Fibroblast of the conjunctiva (primary cell): Measurements from ENCODE around the gene LSS.
"Not testable (repeated sequence)": the region's sequence is repeated elsewhere in the genome, so short reads cannot be mapped to it uniquely, and the experiment has no call there.

ENCODE experiments used
- DNase-seq: peaks from one replicate; pipeline ENCODE4 v3.0.0-alpha.2; 2010; ENCODE audit warnings: low read depth

Gene LSS

DNA sequence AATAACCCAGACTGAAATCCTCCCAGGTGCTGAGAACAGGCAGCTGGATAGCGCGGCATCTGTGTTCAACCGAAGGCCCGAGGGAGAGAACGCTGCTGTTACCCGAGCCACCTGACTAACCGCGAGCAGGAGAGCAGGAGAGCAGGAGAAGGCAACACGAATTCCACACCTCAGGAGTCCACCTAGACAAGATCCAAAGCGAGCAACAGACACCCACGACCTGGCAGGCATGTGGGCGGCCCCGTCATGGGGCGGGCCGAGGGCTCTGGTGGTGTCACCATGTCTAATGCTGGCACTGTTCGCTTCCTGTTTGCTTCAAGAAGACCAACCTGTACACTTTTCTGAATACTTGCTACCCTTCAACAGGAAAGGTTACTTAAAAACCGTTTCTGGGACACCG, 23.4 kb downstream of the LSS start:
- no peak for DNase-seq

DNA sequence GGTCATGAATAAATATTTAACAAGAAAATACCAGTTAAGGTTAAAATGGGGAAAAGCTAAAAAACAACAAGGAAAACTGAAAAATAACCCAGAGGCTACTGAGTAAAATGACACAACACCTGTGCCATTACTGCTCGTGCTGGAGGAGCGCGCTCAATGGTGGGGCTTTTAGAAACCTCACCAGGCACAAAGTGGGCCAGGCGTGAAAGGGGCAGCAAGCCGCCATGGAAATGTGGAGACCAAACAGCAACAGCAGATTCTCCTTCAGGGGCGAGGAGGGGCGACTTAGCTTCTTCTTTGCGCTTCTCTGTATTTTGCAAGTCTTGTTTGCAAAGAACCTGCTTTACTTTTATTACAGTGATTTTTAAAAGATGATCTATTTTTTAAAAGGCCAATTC, 25.4 kb downstream of the LSS start:
- DNase-seq, result no peak

DNA sequence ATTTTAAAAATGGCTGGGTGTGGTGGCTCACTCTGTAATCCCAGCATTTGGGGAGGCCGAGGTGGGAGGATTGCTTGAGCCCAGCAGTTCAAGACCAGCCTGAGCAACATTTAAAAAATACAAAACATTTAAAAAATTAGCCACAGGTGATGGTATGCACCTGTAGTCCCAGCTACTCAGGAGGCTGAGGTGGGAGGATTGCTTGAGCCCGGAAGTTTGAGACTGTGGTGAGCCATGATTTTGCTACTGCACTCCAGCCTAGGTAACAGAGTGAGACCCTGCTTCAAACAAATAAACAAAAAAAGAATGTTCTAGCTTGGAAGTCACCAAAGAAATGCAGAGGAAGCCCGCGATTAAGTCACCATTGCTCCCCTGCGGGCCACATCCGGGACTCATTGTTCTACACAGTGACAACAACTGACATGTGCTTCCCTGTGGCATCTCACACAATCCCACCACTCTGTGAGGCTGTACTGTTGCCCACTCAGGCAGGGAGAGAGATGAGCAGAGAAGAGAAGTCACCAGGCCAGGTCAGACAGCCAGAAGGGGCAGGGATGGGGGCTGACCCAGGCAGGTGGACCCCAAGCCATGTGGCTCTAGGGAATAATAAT, 25.9 kb downstream of the LSS start:
- DNase-seq, result no peak

DNA sequence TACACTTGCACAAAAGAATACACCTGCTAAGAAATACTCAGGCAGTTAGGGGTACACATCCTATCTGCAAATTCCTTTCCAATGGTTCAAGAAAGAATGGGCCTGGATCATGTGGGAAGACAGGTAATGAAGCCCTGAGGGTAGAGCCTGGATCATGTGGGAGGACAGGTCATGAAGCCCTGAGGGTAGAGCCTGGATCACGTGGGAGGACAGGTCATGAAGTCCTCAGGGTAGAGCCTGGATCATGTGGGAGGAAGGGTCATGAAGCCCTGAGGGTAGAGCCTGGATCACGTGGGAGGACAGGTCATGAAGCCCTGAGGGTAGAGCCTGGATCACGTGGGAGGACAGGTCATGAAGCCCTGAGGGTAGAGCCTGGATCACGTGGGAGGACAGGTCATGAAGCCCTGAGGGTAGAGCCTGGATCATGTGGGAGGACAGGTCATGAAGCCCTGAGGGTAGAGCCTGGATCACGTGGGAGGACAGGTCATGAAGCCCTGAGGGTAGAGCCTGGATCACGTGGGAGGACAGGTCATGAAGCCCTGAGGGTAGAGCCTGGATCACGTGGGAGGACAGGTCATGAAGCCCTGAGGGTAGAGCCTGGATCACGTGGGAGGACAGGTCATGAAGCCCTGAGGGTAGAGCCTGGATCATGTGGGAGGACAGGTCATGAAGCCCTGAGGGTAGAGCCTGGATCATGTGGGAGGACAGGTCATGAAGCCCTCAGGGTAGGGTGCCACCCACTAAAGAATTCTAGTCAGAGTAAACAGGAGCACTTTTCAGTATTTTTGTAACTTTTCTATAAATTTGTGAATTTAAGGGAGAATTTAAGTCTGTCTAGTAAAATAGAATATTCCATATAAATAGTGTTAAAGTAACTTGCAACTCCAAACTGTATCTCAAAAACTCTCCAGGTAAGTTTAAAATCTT, 27.4 kb downstream of the LSS start:
- not testable (repeated sequence) for DNase-seq

DNA sequence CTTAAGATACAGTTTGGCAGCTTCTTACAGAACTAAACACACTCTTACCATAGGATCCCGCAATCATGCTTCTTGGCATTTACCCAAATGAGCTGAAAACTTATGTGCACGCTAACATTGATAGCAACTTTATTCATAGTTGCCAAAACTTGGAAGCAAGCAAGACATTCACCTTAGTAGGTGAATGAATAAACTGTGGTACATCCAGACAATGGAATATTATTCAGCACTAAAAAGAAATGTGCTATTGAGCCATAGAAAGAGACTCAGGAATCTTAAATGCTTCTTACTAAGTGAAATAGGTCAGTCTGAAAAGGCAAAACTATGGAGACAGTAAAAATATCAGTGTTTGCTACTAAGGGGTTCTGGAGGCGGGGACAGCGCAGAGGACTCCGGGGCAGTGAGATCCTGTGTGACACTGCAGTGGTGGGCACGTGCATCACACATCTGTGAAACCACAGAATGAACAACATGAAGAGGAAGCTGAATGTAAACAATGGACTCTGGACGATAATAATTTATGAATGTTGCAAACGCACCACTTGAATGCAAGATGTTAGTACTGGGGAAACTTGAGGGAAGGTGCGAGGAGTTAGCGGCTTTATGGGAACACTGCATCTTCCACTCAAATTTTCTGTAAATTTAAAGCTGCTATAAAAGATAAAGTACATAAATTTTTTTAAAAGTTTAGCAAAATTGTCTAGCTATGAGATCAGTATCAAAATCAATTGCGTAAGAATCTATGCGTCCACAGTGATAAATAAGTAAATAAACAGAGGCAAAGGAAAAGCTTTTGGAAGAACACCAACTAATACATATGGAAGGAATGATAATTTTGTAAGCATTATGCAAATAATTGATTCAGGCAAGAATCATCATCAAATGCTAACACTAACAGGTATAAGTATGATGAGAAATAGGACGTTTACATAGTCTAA, 28.9 kb downstream of the LSS start:
- DNase-seq, result no peak

DNA sequence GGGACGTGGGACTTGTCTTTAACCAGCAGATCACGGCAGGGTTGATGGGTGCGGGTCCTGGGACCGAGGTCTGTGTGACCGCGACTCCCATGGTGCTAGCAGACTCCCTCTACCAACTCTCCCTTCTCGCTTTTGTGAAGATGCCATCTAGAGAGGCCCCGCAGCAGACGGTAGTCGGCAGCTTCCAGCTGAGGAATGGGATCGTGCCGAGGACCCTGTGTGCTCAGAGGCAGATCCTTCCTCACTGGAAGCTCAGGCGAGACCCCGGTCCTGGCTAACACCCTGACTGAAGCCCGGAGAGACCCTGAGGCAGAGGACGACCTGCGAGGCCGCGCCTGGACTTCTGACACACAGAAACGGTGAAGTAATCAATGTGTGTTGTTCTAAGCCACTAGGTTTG, 31.8 kb downstream of the LSS start:
- DNase-seq, result no peak

DNA sequence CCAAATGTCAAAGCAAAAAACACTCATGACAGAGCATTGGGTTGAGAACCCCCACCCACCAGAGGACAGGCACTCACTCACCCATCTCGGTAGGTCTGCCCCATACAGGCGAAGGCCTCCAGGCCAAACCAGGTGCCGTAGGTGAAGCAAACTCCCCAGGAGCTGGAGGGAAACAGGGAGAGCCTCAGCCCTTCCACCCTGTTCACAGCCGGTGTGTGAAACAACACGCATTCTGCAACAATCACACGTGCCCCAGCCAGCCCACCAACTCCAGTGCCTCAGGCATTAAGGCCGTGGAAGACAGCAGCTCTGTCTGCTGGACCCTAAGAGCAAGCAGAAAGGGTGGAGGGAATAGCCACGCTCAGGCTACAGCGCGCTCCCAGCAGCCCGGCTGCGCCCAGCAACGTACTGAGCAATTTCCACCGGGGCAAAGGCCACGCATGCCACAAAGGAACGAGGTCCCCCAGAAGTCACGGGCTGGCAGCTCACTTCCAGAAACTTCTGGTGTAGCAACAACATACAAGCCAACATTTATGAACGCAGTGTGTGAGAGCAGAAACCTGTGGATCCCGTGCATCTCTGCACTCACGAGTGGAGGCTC, 32.9 kb downstream of the LSS start:
- no peak for DNase-seq

DNA sequence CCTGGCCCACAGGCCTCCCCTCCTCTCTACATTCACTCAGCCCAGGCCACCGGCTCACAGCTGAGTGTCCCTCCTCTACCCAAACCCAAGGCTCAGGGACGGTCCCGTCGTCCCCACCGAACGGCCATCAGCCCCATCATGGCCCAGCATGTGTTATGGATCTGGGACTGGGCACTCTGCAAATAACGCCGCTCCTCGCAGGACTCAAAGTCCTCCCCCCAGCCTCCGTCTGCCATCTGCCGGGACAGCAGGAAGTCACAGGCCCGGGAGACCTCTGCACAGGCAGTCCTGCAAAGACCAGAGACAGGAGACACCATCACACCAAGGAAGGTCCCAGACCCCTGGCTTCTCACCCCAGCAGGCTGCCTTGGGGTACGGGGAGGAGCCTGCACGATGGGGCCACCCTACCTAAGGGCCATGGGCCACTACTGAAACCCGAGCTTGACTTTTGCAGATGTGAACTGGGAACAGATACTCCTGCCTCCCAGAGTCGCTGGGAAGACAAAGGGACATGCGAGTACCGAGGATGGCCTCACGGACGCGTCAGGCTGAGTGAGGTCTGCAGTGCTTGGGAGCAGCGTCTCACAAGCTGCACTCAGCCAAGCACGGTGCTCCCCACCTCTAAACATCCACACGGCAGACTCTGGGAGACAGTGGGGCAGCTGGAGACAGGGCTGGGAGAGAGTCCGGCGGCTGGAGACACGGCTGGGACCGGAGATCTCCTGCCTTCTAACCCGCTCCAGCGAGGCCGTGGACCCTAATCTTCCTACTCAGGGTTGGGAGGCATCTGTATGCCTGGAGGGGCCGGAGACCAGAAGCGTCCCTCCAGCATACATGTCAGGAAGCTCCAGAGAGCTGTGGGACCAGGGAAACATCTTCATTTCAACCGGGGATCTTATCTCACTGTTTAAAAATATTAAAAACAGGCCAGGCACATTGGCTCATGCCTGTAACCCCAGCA, 33.9 kb downstream of the LSS start:
- no peak for DNase-seq

DNA sequence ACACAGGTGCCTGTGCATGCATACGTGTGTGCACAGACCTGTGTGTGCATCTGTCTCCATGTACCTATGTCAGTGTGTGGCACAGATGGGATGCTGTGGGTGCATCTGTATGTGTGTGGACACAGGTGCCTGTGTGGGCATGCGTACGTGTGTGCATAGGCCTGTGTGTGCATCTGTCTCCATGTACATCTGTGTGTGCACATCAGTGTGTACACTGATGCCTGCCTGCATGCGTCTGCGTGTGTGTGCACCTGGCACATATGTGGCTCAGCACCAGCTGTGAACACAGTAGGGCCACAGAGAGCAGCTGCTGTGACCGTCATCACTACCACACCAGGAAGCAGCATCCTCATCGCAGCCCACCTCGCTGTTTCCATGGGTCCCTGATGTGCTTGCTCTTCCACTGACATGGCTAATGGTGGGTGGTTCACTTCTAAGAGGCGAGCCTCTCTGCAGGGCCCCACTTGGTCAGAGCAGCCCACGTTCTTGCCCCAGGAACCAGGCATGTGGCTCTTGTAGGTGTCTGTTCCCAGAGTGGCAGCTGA, 34.7 kb downstream of the LSS start:
- DNase-seq, result no peak

DNA sequence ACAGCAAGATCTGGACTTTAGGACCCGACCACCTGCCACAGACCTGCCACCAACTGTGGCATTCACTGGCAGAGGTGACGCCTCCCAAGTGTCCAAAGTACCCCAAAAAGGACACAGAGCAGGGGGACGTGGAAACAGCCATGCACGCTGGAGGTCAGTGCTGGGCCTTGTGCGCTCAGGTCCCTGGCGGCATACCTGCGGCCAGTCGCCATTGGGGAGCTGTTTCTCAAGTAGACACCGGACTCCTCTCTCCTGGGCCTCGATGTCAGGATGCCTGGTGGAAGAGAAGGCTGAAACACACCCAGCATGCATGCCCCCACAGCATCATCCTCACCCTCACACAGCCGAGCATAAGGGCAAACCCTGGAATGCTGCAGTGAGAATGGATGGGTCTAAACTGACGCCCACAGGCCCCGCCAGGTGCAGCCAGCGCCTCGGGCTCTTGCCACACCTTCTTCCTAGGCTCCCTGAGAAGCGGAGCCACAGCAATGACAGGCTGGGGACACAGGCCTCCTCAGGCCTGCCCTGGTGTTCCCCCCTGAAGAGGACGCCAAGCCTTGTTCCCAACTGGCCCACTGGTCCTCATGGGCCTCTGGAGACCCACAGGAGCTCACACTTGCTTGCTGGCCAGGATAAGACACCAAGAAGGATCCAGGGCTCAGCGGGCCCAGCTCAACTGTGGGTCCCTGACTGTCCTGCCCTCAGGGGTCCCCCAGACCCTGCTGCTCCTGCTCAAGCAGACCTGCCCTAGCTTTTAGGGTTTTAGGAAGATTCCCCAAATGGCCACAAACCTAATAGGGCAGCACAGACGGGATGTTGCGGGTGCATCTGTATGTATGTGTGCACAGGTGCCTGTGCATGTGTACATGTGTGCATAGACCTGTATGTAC, 36.6 kb downstream of the LSS start:
- no peak for DNase-seq

DNA sequence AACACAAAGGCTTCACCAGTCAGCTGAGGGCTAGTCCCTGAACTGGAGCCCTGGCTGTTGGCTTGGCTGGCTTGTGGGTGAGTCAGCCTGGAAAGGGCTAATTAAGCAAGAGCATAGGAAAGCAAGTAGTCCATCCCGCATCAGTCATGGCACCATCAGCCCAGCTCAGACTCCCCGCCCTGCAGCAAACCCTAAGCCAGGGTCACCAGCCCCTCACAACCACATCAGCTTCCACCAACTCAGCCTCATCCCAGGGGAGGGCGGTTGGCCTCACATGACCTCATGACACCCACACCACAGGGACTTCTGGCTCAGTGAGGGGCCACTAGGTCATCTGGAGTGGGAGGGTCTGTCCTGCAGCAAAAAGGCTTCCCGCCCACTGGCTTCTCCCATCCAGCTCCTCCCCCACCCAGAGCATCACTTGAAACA, 37.3 kb downstream of the LSS start:
- peak; percentile 58 for DNase-seq

DNA sequence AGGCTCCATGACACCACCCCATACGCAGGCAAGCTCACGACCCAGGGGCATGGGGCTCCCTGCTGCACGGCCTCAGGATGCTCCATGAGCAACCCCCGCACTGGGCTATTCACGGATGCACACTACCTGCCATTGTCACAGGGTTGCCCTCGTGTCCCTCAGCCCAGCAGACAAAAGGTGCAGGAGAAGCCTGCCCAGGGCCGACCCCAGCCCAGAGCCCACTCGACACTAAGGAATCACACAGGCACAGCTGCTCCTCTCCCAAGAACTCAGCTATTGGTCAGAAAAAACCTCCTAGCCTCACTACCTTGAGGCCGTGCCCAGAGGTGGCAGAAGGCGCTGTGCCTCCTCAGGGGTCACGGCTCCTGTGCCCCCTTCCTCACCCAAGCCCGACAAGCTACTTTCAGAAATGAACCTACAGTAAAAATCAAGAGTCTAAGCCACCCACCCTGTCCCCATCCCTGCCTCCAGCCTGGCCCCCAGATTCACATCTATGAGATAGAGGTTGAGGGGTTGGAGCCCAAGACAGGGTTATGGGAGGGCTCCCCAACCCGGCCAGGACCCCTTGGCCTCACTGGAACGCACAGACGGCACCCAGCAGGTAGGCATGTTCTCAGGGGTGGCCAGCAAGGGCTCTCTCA, 38.0 kb downstream of the LSS start:
- no peak for DNase-seq

DNA sequence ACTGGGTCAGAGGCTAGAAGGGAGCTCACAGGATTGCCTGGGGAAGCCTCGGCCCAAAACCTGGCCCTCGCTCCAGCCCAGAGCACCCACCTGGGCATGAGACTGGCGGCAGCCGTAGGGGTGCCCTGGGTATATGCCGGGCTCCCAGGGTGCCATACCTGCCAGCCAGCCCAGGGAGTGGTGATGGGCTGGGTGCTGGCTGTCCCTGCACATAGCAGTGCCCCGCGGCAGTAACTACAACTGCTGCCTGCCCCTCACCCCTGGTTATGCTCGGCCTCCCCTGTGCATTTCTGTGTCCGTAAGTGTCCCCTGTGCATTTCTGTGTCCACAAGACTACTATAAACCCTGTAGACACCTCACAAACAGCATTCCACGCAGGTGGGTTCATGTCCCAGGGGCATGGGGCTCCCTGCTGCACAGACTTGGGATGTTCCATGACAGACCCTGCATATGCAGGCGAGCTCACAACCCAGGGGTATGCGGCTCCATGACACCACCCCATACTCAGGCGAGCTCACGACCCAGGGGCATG, 38.5 kb downstream of the LSS start:
- DNase-seq, result no peak

DNA sequence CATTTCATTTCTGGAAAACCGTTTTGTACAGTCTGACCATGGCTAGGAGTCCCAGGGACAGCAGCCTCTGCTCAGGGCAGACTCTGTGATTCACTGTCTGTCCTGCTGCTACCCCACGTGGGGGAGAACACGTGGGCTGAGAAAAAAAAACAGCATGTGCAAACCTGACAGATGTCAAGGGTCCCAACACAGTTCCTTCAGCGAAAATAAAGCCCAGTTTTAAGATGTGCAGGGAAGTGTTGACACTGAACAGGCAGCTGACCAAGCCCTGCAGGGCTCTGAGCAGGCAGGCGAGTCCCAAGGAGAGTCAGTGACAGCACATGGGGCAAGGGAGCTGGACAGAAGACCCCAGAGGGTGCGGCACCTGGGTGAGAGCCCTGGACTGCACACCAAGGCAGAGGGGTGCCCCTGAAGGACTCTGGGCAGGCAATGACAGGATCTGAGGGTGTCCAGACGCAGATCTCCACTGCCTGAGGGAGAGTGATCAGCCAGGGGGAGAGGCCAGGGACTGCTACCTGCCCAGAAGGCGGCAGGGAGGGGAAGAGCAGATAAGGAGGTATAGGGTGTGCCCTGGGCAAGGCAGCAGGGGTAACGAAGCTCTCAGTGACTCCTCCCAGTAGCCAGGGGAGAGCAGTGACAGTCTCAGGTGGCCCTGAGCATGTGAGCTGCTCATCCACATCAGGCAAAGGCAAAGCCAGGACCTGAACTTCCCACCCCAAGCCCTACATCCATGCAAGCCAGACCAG, 39.2 kb downstream of the LSS start:
- DNase-seq, result no peak

DNA sequence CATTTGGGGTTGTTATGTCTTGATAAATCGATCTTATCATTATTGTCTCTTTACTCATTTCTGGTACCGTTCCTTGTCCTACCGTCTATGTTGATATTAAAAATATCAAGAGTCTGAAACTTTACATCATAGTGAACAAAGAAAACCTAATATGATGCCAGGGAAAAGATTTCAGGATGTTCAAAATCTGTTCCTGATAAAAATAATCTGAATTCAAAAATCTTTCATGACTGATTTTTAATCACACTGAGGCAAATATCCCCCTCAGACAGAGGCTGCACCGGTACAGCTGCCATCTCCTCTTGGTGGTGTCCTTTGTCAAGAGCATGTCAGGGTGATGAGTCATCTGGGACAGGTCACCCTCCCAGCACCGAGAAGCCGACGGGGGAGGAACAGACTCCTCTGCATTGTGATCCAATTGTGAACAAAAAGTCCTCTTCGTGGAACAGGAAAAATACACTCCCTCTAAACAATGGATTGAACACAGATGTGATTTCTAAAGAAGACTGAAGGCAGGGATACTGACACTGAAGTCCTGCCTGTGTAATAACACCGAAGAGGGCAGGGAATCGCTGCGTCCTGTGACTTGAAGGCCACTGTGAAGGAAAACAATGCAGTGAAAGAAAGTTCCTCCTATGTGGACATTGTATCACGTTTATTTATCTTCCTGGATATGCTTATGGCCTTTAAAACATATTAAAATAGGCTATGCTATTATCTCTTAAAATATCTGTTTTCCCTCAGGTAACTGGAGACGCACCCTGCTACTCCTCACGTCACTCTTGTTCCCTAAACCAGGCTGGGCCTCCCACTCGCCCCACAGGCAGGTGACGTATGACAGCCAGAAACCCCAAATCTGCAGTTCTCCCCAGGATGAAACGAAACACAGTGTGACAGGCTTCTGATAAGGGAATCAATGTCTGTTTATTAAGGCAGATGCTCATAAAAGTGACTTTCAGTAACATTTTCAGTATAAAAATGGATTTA, 40.1 kb downstream of the LSS start:
- DNase-seq, result no peak

DNA sequence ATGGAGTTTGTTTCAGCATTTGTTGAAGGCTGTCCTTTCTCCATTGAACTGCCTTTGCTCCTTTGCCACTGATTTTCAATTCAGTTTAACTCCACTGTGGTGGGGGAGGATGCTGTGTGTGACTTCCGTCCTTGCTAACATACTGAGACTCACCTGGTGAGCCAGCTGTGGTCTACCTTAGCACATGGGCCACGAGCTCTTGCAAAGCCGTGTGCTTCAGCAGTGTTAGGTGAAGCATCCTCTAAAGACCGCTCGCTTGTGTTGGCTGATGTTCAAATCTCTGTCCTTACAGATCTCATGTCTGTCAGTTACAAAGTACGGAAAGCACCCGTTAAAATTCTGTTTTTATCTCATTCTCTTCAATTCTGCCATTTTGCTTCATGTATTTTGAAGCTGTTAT, 40.8 kb downstream of the LSS start:
- no peak for DNase-seq

DNA sequence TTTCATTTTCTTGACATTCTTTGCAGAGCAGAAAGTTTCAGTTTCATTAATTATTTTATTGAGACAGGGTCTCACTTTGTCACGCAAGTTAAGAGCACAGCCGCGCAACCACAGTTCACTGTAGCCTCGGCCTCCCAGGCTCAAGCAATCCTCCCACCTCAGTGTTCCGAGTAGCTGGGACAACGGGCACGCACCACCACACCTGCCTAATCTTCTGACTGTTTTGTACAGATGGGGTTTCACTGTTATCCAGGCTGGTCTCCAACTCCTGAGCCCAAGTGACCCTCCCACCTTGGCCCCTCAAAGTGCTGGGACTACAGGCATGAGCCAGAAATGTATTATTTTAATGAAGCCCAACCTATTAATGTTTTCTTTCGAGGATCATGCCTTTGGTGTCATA, 41.3 kb downstream of the LSS start:
- DNase-seq, result no peak
